Upper lobe of right lung (tissue), 1 donor: ENCODE data around the gene ECHDC3. TPM values are rescaled to one million over a fixed set of nuclear protein-coding genes. Genes with fewer than 3 reads are reported as not detected.
A peak's percentile ranks its signal among the peaks of the same experiment; 100 is the strongest.

Source experiments
- ATAC-seq: fragments of 200-7000 bp; cut with Tn5 transposase; one replicate; pipeline ENCODE4 v1.9.1; 2020; ENCODE audit warnings: mild to moderate bottlenecking, moderate library complexity
- DNase-seq: peaks from one replicate; pipeline ENCODE4 v3.0.0-alpha.2; 2020
- H3K27ac ChIP-seq: fragments of 200-600 bp; one replicate; pipeline ENCODE4 v1.8.0; 2022
- H3K27me3 ChIP-seq: fragments of 200-600 bp; one replicate; pipeline ENCODE4 v1.8.0; 2022; ENCODE audit warnings: mild to moderate bottlenecking
- H3K36me3 ChIP-seq: fragments of 200-600 bp; one replicate; pipeline ENCODE4 v1.8.0; 2022
- H3K4me1 ChIP-seq: fragments of 200-600 bp; one replicate; pipeline ENCODE4 v1.8.0; 2022
- H3K4me3 ChIP-seq: fragments of 200-600 bp; one replicate; pipeline ENCODE4 v1.8.0; 2022; ENCODE audit warnings: mild to moderate bottlenecking
- H3K9me3 ChIP-seq: fragments of 200-600 bp; one replicate; pipeline ENCODE4 v1.8.0; 2022
- intact Hi-C: fragments of 100-400 bp; cut with DNase I; formaldehyde crosslinking; loops from one replicate; pipeline ENCODE4 v1.11.0; 2022
- total RNA-seq: library from RNA; stranded (reverse); fragmentation: NEBNext Ultra II Directional; extraction: Animal tissue kit (Norgen Biotek cat#: 25700); gene quantifications from one replicate; pipeline ENCODE4 v1.2.1, GENCODE V29; 2021
- TF ChIP-seq, protein P1 (sequence below): fragments of 200-600 bp; IDR thresholded peaks from one replicate; pipeline ENCODE4 v1.8.0; 2022; ENCODE audit warnings: antibody characterized with exemption
- donor health status: DM: no; HTN: yes; CAD: no; lungs with severe emphysema.

Gene ECHDC3
- total RNA-seq, 1 donor from 2014 or later: 39.4 TPM

DNA sequence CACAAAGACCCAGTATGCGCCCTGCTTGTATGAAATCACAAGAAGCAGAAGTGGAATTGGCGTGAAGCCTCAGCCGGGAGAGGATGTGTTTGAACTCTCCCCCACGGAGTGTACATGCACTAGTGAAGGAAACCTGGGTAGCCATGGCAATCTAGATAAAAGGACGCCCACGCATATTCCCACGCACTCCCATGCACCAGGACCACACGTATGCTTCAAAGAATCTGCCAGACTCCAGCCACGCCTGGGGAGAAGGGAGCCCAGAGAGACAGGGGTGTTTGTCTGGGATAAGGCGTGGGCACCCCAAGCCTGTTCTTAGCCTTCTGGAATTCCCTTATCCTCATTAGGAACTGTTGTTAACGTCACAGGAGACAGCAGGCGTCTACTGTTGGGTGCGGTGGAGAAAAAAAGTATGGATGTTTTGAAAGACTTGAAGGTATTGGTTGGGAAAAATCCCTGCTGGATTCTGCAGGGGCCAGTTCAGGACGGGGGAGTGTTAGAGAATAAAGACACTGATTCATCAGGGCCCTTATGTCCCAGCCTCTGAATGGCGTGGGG, 28.9 kb upstream of the ECHDC3 start:
- no peak overlapping the region for H3K27ac ChIP-seq
- intact Hi-C loops: no loop called here
- H3K9me3 ChIP-seq: no peaks in the 10 kb centered on the region
- DNase-seq (no peak), ATAC-seq (peak; percentile 19)
- TF ChIP-seq, protein P1, sequence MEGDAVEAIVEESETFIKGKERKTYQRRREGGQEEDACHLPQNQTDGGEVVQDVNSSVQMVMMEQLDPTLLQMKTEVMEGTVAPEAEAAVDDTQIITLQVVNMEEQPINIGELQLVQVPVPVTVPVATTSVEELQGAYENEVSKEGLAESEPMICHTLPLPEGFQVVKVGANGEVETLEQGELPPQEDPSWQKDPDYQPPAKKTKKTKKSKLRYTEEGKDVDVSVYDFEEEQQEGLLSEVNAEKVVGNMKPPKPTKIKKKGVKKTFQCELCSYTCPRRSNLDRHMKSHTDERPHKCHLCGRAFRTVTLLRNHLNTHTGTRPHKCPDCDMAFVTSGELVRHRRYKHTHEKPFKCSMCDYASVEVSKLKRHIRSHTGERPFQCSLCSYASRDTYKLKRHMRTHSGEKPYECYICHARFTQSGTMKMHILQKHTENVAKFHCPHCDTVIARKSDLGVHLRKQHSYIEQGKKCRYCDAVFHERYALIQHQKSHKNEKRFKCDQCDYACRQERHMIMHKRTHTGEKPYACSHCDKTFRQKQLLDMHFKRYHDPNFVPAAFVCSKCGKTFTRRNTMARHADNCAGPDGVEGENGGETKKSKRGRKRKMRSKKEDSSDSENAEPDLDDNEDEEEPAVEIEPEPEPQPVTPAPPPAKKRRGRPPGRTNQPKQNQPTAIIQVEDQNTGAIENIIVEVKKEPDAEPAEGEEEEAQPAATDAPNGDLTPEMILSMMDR: no peak
- H3K4me3 ChIP-seq: no peak overlapping the region
- no peaks in the 10 kb centered on the region for H3K4me1 ChIP-seq
- H3K27me3 ChIP-seq: no peaks in the 10 kb centered on the region
- no peaks in the 10 kb centered on the region for H3K36me3 ChIP-seq

DNA sequence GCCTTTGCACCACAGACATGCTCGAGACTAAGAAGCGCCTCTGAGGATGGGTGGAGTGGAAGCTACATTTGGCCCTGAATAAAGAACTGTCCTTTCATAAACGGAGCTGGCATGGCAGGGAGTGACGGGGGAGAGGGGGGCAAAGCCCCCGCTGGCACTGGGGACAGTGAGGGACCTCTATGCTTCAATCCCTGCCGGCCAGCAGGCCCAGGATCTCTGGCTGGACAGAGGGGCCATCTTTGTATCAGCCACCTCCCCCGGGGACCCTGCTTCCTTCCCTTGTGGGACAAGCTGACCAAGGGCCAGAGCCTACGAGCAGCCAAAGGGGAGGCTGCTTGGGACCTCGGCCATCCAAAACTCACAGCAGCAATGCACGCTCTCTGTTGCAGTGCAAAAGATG, 28.2 kb upstream of the ECHDC3 start:
- no peak for ATAC-seq
- intact Hi-C loops: no loop called here
- DNase-seq: no peak
- TF ChIP-seq, protein P1: no peak
- H3K4me1 ChIP-seq: no peaks in the 10 kb centered on the region
- no peaks in the 10 kb centered on the region for H3K36me3 ChIP-seq
- no peak overlapping the region for H3K4me3 ChIP-seq
- no peaks in the 10 kb centered on the region for H3K9me3 ChIP-seq
- H3K27ac ChIP-seq: no peak overlapping the region
- no peaks in the 10 kb centered on the region for H3K27me3 ChIP-seq

DNA sequence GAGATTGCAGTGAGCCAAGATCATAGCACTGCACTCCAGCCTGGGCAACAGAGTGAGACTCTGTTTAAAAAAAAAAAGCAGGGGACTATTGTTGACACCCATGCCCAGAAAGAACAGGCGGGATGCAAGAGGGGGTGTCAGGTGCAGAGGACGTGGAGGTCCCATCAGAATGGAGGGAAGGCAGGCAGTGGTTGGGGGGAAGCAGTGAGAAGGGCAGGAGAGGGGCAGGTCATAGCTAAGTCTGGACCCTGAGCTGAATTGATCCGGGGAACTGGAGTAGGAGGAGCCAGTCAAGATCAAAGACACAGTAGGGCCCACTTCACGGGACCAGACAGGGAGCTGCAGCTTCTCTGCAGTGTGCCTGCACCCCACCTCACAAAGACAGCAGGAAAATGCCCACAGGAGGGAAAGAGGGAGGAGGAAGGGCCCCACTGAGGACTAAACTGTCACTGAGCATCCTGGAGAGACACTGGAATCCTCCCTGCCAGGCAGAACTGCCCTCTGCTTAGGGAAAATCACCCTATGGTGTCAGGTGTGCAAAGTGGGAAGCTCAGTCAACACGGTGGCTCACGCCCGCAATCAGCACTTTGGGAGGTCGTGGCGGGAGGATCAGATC, 27.3 kb upstream of the ECHDC3 start:
- TF ChIP-seq, protein P1: no peak
- Histone ChIP-seq H3K4me3 (no peak overlapping the region), H3K27me3 (no peaks in the 10 kb centered on the region), H3K36me3 (no peaks in the 10 kb centered on the region), H3K27ac (no peak overlapping the region), H3K4me1 (no peaks in the 10 kb centered on the region), H3K9me3 (no peaks in the 10 kb centered on the region)
- ATAC-seq: no peak
- DNase-seq: no peak
- intact Hi-C loops: no loop called here

DNA sequence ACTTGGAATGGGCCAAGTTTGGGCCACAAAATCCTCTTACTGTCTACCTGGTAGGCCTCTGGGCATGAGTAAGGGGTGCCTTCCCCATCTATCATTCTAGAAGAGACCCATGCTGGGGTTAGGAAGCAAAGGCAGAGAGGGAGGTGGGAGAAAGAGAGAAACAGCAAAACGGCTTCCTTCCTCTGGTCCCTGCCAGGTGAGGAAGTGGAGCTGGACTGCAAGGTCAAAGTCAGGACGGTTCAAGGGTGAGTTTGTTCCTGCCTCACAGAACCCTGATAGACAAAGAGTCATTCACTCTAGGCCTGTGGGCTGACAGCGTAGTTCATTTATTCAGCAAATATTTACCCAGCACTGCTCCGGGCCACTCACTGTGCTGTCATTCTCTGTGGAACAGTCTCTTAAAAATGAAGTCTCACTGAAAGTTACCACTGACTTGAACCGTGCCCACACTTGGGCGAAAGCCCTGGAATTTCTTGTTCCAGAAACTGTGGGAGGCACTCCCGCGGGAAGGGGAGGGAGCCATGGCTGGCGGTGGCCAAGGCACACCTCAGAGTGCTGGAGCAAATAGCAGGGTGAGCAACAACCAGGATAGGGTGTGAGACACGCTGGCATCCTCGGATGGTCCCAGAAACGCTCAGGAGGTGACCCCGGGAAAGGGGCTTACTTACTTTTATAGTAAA, 26.2 kb upstream of the ECHDC3 start:
- no peak overlapping the region for H3K4me3 ChIP-seq
- DNase-seq (peak; percentile 81), ATAC-seq (peak; percentile 83)
- H3K9me3 ChIP-seq: no peaks in the 10 kb centered on the region
- H3K4me1 ChIP-seq: no peaks in the 10 kb centered on the region
- H3K27me3 ChIP-seq: no peaks in the 10 kb centered on the region
- TF ChIP-seq, protein P1: no peak
- H3K36me3 ChIP-seq: no peaks in the 10 kb centered on the region
- intact Hi-C loops: no loop called here
- H3K27ac ChIP-seq: peak overlapping the region; percentile 44

DNA sequence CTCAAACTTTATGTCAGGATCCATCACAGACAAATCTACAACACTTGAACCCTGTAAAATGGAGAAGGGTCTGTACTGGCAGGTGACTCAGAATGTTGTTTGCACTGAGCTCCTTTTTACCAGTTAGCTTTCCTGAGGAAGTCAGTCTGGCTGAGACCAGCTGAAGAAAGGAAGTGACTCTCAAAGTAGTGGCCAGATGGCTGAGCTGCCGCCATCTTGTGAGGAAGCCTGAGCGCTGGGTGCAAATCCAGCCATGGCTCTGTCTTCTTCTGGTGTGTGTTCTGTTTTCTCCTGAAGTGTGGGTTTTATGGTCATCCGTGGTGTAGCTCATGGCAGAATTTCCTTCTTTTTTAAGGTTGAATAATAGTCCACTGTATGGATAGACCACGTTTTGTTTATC, 25.5 kb upstream of the ECHDC3 start:
- Histone ChIP-seq H3K27me3 (no peaks in the 10 kb centered on the region), H3K27ac (peak overlapping the region; percentile 44), H3K4me1 (no peaks in the 10 kb centered on the region), H3K9me3 (no peaks in the 10 kb centered on the region), H3K36me3 (no peaks in the 10 kb centered on the region), H3K4me3 (no peak overlapping the region)
- TF ChIP-seq, protein P1: no peak
- DNase-seq (no peak), ATAC-seq (no peak)
- intact Hi-C loops: no loop called here
